OCI-LY3 (cell line): ENCODE data around the gene RPUSD3.

ENCODE experiments used
- CTCF ChIP-seq: fragments of 200-600, 300-600 bp; sonication (generic); IDR thresholded peaks from 2 replicates; pipeline ENCODE4 v1.5.1; 2014; ENCODE audit warnings: antibody characterized with exemption, low read length, low read depth
- EZH2phosphoT487 ChIP-seq: fragments of 200-600 bp; shearing (Covaris generic); IDR thresholded peaks from 2 replicates; pipeline ENCODE4 v1.6.1; 2018; ENCODE audit warnings: antibody characterized with exemption, mixed run types, low read depth

- TF ChIP-seq EZH2phosphoT487, result no peak
- TF ChIP-seq CTCF, result no peak
Measured at GRCh38 chr3:9834520-9835380, 9.1 kb downstream of the RPUSD3 start.
